Large intestine (tissue), 3 donors: Measurements from ENCODE around the gene CD7. TPM values are rescaled to one million over a fixed set of nuclear protein-coding genes. Genes with fewer than 3 reads are reported as not detected.
A peak's percentile ranks its signal among the peaks of the same experiment; 100 is the strongest.

Source experiments
- DNase-seq, 2 donors: peaks; one replicate each; pipeline versions ENCODE4 v3.0.0 to v3.0.0-alpha.2; 2013
- H3K27ac ChIP-seq: one replicate; pipeline ENCODE4 v1.5.1; 2013; ENCODE audit warnings: low read length
- H3K27me3 ChIP-seq: 2 replicates; pipeline ENCODE4 v1.6.1; 2013; ENCODE audit warnings: low read length; ENCODE audit not compliant: control insufficient read depth, insufficient read depth
- H3K36me3 ChIP-seq: 2 replicates; pipeline ENCODE4 v1.6.1; 2013; ENCODE audit warnings: low read length; ENCODE audit not compliant: control insufficient read depth, insufficient read depth
- H3K4me1 ChIP-seq: one replicate; pipeline ENCODE4 v1.6.1; 2013; ENCODE audit warnings: low read length; ENCODE audit not compliant: control insufficient read depth, insufficient read depth
- H3K4me3 ChIP-seq: one replicate; pipeline ENCODE4 v1.5.1; 2013; ENCODE audit warnings: low read length
- H3K9me3 ChIP-seq: one replicate; pipeline ENCODE4 v1.6.1; 2013; ENCODE audit warnings: mild to moderate bottlenecking, low read depth, low read length, moderate library complexity; ENCODE audit not compliant: control insufficient read depth
- WGBS: methylation state at CpG from one replicate; pipeline ENCODE4 v1.1.5; 2013; ENCODE audit warnings: low lambda C conversion rate; ENCODE audit not compliant: insufficient coverage; 5-methylcytosine and 5-hydroxymethylcytosine counted together
- polyA plus RNA-seq: library from polyadenylated mRNA; unstranded; fragments of 120-200 nt; gene quantifications from one replicate; pipeline ENCODE4 v1.2.1, GENCODE V29; 2013

Gene CD7
- polyA plus RNA-seq, 1 donor = 8.6 TPM

DNA sequence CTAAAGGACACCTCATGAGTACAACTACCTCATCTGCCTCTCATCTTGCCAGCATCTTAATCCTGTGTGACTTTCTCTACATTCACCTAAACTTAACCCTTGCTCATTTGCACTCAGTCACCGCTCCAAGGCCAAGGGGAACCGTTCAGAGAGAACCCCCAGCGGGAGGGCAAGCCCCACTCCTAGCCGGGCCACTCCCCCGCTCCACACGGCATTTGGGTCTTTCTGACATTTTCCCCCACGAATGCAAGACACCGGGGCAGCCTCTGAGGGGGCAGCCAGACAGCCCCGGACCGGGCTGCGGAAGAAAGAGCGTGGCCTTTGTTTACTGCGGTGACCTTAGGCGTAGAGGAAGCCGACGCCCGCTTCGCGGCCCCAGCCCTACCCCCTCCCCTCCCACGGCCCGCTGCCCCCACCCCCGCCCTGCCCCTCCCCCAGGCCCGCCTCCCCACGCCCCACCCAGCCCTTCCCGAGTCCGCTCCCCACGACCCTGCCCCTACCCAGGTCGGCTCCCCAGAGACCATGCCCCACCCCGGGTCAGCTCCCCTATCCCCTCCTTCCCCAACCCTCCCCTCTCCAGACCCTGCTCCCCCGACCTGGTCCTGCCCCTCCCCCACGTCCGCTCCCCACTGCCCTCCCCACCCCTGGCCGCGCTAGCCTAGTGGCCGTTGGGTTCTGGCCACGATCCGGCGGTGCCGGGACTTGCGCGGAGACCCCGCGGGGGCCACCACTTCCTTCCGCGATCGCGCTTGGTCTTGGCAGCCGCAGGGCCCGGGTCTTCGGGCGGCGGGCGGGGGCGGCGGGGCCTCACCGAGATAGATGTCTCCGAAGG lies 44.7 kb downstream of the CD7 start:
- H3K27me3 ChIP-seq = no peaks in the 10 kb centered on the region
- peaks cover 3% of the 10 kb centered on the region for H3K9me3 ChIP-seq
- DNase-seq = peak in 1 of 2 donors; percentile 43
- peak overlapping the region; percentile 94 for H3K27ac ChIP-seq
- WGBS = no CpG with 5 or more reads among the region's 57 CpGs
- H3K4me1 ChIP-seq = peaks cover 55% of the 10 kb centered on the region
- H3K36me3 ChIP-seq = peaks cover 25% of the 10 kb centered on the region
- H3K4me3 ChIP-seq = peak overlapping the region; percentile 66

- no peaks in the 10 kb centered on the region for H3K27me3 ChIP-seq
- peak overlapping the region; percentile 71 for H3K27ac ChIP-seq
- peaks cover 3% of the 10 kb centered on the region for H3K9me3 ChIP-seq
- H3K4me1 ChIP-seq = peaks cover 64% of the 10 kb centered on the region
- no peak for DNase-seq
- peaks cover 30% of the 10 kb centered on the region for H3K36me3 ChIP-seq
- H3K4me3 ChIP-seq = no peak overlapping the region
- WGBS = no CpG with 5 or more reads among the region's 6 CpGs
Observed at GRCh38 chr17:82271401-82271800, 46.0 kb downstream of the CD7 start.

DNA sequence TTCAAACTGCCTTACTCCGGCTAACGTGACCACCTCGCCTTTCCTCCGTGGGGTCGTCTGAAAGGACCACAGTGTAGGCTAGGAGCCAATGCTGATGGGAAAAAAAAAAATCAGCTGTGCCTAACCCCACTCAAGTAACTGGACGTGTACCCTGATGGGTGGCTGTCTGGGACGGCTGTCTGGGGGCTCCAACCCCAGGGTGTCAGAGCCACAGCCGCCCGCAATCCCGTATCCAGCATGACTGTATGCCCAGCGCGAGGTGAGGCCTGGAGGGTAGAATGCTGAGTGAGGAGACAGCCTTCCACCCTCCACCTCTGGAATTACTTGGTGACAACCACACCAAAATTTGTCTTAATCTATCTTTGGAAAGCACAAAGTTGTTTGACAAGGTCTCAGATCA lies 46.8 kb downstream of the CD7 start:
- no CpG with 5 or more reads among the region's 12 CpGs for WGBS
- DNase-seq = no peak
- Histone ChIP-seq H3K9me3 (peaks cover 3% of the 10 kb centered on the region), H3K27me3 (no peaks in the 10 kb centered on the region), H3K27ac (no peak overlapping the region), H3K36me3 (peaks cover 37% of the 10 kb centered on the region), H3K4me1 (peaks cover 69% of the 10 kb centered on the region), H3K4me3 (no peak overlapping the region)

- WGBS = no CpG with 5 or more reads among the region's 13 CpGs
- Histone ChIP-seq H3K27me3 (no peaks in the 10 kb centered on the region), H3K9me3 (peaks cover 3% of the 10 kb centered on the region), H3K27ac (peak overlapping the region; percentile 97), H3K4me3 (no peak overlapping the region), H3K4me1 (peaks cover 68% of the 10 kb centered on the region), H3K36me3 (peaks cover 44% of the 10 kb centered on the region)
- no peak for DNase-seq
Observed at GRCh38 chr17:82269882-82270500, 47.4 kb downstream of the CD7 start.

- H3K4me1 ChIP-seq = peaks cover 64% of the 10 kb centered on the region
- no peaks in the 10 kb centered on the region for H3K27me3 ChIP-seq
- H3K36me3 ChIP-seq = peaks cover 49% of the 10 kb centered on the region
- H3K27ac ChIP-seq = peak overlapping the region; percentile 97
- peak in 1 of 2 donors; percentile 68 for DNase-seq
- no peak overlapping the region for H3K4me3 ChIP-seq
- peaks cover 3% of the 10 kb centered on the region for H3K9me3 ChIP-seq
- no CpG with 5 or more reads among the region's 10 CpGs for WGBS
Observed at GRCh38 chr17:82269138-82269881, 48.1 kb downstream of the CD7 start.

DNA sequence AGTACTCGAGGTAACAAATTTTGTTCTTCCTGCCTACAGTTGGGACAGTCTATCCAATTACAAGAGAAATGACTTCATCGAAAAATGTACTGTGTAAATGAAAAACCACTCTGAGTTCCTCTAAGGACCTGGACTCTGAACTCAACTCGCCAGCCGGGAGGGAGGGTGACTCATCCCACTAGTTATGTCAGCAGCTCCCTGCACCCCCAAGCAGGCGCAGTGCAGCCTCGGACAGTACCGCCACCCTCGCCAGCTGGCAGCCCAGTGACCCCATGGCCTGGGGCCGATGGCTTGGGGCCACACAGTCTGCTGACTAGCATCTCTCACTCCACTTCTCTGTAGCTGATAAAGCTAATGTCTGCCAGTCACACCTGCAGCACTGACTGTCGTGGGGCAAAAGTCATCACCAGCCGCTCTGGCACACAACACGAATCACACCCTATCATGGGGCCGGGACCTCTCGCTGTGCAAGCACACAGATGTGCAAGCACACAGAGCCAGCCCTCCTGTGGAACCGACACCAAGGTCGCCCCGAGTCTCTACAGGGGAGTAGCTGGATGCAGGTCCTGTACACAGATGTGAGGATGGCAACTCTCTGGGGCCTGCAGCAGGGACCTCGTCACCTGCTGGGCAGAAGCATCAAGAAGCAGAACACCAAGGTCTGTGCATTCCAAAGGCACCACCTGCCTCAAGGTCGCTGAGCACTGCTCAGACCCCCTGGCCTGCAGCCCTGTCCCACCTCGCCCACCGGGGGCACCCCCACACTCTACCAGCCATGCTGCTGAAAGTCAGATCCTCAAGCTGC lies 49.6 kb downstream of the CD7 start:
- Histone ChIP-seq H3K4me1 (peaks cover 58% of the 10 kb centered on the region), H3K27ac (peak overlapping the region; percentile 97), H3K36me3 (peaks cover 63% of the 10 kb centered on the region), H3K27me3 (no peaks in the 10 kb centered on the region), H3K4me3 (peak overlapping the region; percentile 22), H3K9me3 (no peaks in the 10 kb centered on the region)
- WGBS = no CpG with 5 or more reads among the region's 21 CpGs
- peak; percentile 95 to 98 for DNase-seq

- no peaks in the 10 kb centered on the region for H3K9me3 ChIP-seq
- H3K4me3 ChIP-seq = no peak overlapping the region
- peaks cover 69% of the 10 kb centered on the region for H3K36me3 ChIP-seq
- no peak for DNase-seq
- H3K27ac ChIP-seq = peak overlapping the region; percentile 97
- WGBS = no CpG with 5 or more reads among the region's 10 CpGs
- H3K27me3 ChIP-seq = no peaks in the 10 kb centered on the region
- peaks cover 47% of the 10 kb centered on the region for H3K4me1 ChIP-seq
Observed at GRCh38 chr17:82266142-82266541, 51.3 kb downstream of the CD7 start.

Other genes starting within 250 kb of the CD7 start
- 34.7 TPM for gene FASN, start 219.4 kb downstream of the CD7 start, polyA plus RNA-seq
- gene CCDC57, start 104.8 kb downstream of the CD7 start, polyA plus RNA-seq = 45.6 TPM
- gene SLC16A3, start 88.6 kb downstream of the CD7 start, polyA plus RNA-seq = 19.5 TPM
- 147 TPM for gene CSNK1D, start 43.9 kb downstream of the CD7 start, polyA plus RNA-seq
- gene SECTM1, start 16.2 kb upstream of the CD7 start, polyA plus RNA-seq = 16.1 TPM
- not detected for gene TEX19, start 41.6 kb upstream of the CD7 start, polyA plus RNA-seq
- 0.04 TPM for gene UTS2R, start 54.2 kb upstream of the CD7 start, polyA plus RNA-seq
- 50.4 TPM for gene HEXD, start 100.7 kb upstream of the CD7 start, polyA plus RNA-seq
- 20.9 TPM for gene OGFOD3, start 101.0 kb upstream of the CD7 start, polyA plus RNA-seq
- 60.4 TPM for gene CYBC1, start 133.1 kb upstream of the CD7 start, polyA plus RNA-seq
- 44.1 TPM for gene NARF, start 141.1 kb upstream of the CD7 start, polyA plus RNA-seq
- gene FOXK2, start 202.1 kb upstream of the CD7 start, polyA plus RNA-seq = 29.7 TPM